HG03045 (cell line): ENCODE results near the gene CEP97.
"Not testable (repeated sequence)": the region's sequence is repeated elsewhere in the genome, so short reads cannot be mapped to it uniquely, and the experiment has no call there.

Experiments used
- ATAC-seq: cut with Tn5 transposase; IDR thresholded peaks from one replicate; pipeline ENCODE4 v1.9.1; 2021; ENCODE audit warnings: mild to moderate bottlenecking, moderate library complexity; ENCODE audit not compliant: unreplicated experiment

Gene CEP97

GRCh38 chr3:101758224-101758623 lies 33.8 kb downstream of the CEP97 start:
- ATAC-seq: no peak

- no peak for ATAC-seq
Observed at GRCh38 chr3:101762041-101762646, 37.7 kb downstream of the CEP97 start.

GRCh38 chr3:101777745-101778281 lies 53.4 kb downstream of the CEP97 start:
- ATAC-seq: not testable (repeated sequence)

GRCh38 chr3:101778385-101779046 lies 54.1 kb downstream of the CEP97 start:
- no peak for ATAC-seq

GRCh38 chr3:101779047-101779821 lies 54.8 kb downstream of the CEP97 start, which contains the start of gene NXPE3:
Gene NXPE3, plus strand, starts transcription at chr3:101779211. Its CDS starts 6,386 bp downstream, at chr3:101785597.
- peak; percentile 96 for ATAC-seq

GRCh38 chr3:101779822-101780381 lies 55.5 kb downstream of the CEP97 start:
- ATAC-seq: no peak

- ATAC-seq: no peak
Observed at GRCh38 chr3:101780661-101781060, 56.2 kb downstream of the CEP97 start.

- no peak for ATAC-seq
Observed at GRCh38 chr3:101781166-101781565, 56.8 kb downstream of the CEP97 start.

GRCh38 chr3:101784855-101785613 lies 60.6 kb downstream of the CEP97 start:
- ATAC-seq: no peak

GRCh38 chr3:101791778-101792177 lies 67.4 kb downstream of the CEP97 start:
- ATAC-seq: peak; percentile 96

GRCh38 chr3:101796077-101796680 lies 71.8 kb downstream of the CEP97 start:
- no peak for ATAC-seq

- ATAC-seq: no peak
Observed at GRCh38 chr3:101801174-101801573, 76.8 kb downstream of the CEP97 start.

GRCh38 chr3:101802179-101802578 lies 77.8 kb downstream of the CEP97 start:
- no peak for ATAC-seq

- peak; percentile 92 for ATAC-seq
Observed at GRCh38 chr3:101803173-101803782, 78.9 kb downstream of the CEP97 start.

- no peak for ATAC-seq
Observed at GRCh38 chr3:101803939-101804338, 79.5 kb downstream of the CEP97 start.

- ATAC-seq: no peak
Observed at GRCh38 chr3:101806491-101806890, 82.1 kb downstream of the CEP97 start.

- peak; percentile 56 for ATAC-seq
Observed at GRCh38 chr3:101807888-101808287, 83.5 kb downstream of the CEP97 start.

- ATAC-seq: peak; percentile 44
Observed at GRCh38 chr3:101809178-101810021, 85.0 kb downstream of the CEP97 start.

GRCh38 chr3:101810022-101810418 lies 85.6 kb downstream of the CEP97 start:
- ATAC-seq: no peak
